ENCODE results near the gene OR2A2. TPM values are rescaled to one million over a fixed set of nuclear protein-coding genes. Genes with fewer than 3 reads are reported as not detected.

OR2A2 gene
- not detected in 5 replicates for total RNA-seq (2022; extraction: Qiagen RNA extraction)

GRCh38 chr7:144109283-144109682 is at the start of gene OR2A2:
Gene OR2A2, plus strand, starts transcription at chr7:144109583. Its CDS starts 0 bp downstream, at chr7:144109583.

GRCh38 chr7:144069511-144069910 is 39.9 kb upstream of the OR2A2 start, which contains the start of gene OR2A25:
Gene OR2A25, plus strand, starts transcription at chr7:144069811. Its CDS starts 4,409 bp downstream, at chr7:144074220.

GRCh38 chr7:144085978-144086377 is 23.4 kb upstream of the OR2A2 start, which contains the start of gene OR2A12:
Gene OR2A12, plus strand, starts transcription at chr7:144086278. Its CDS starts 8,830 bp downstream, at chr7:144095108.

GRCh38 chr7:144122876-144123275 is 13.5 kb downstream of the OR2A2 start, which contains the start of gene OR2A14:
Gene OR2A14, plus strand, starts transcription at chr7:144123176. Its CDS starts 5,937 bp downstream, at chr7:144129113.

Other genes starting within 250 kb of the OR2A2 start
- gene TCAF1, start 207.4 kb upstream of the OR2A2 start, total RNA-seq (2022; extraction: Qiagen RNA extraction) = 14.3 to 19.9 TPM (median 17.3 TPM) in 5 replicates
- not detected in 5 replicates for gene OR2F2, start 174.3 kb upstream of the OR2A2 start, total RNA-seq (2022; extraction: Qiagen RNA extraction)
- not detected in 5 replicates for gene OR2F1, start 154.7 kb upstream of the OR2A2 start, total RNA-seq (2022; extraction: Qiagen RNA extraction)
- gene OR6B1, start 109.3 kb upstream of the OR2A2 start, total RNA-seq (2022; extraction: Qiagen RNA extraction) = not detected in 5 replicates
- not detected in 5 replicates for gene OR2A5, start 60.6 kb upstream of the OR2A2 start, total RNA-seq (2022; extraction: Qiagen RNA extraction)
- gene OR2A25, start 39.8 kb upstream of the OR2A2 start, total RNA-seq (2022; extraction: Qiagen RNA extraction) = not detected in 5 replicates
- gene OR2A12, start 23.3 kb upstream of the OR2A2 start, total RNA-seq (2022; extraction: Qiagen RNA extraction) = not detected in 5 replicates
- gene OR2A14, start 13.6 kb downstream of the OR2A2 start, total RNA-seq (2022; extraction: Qiagen RNA extraction) = not detected in 5 replicates
- 0.06 TPM in 1 of 5 replicates, not detected in the others for gene CTAGE4, start 73.9 kb downstream of the OR2A2 start, total RNA-seq (2022; extraction: Qiagen RNA extraction)
- 0.46 to 0.73 TPM (median 0.55 TPM) in 5 replicates for gene ARHGEF35, start 86.2 kb downstream of the OR2A2 start, total RNA-seq (2022; extraction: Qiagen RNA extraction)
- not detected in 5 replicates for gene OR2A42, start 130.0 kb downstream of the OR2A2 start, total RNA-seq (2022; extraction: Qiagen RNA extraction)
- gene OR2A7, start 155.2 kb downstream of the OR2A2 start, total RNA-seq (2022; extraction: Qiagen RNA extraction) = not detected in 5 replicates
- not detected in 5 replicates for gene CTAGE8, start 159.7 kb downstream of the OR2A2 start, total RNA-seq (2022; extraction: Qiagen RNA extraction)
- gene OR2A1, start 202.8 kb downstream of the OR2A2 start, total RNA-seq (2022; extraction: Qiagen RNA extraction) = not detected in 5 replicates
- 3.0 to 3.6 TPM (median 3.2 TPM) in 5 replicates for gene ARHGEF5, start 245.8 kb downstream of the OR2A2 start, total RNA-seq (2022; extraction: Qiagen RNA extraction)